CD8-positive, alpha-beta memory T cell (primary cell): Measurements from ENCODE around the gene TENT4A. TPM values are rescaled to one million over a fixed set of nuclear protein-coding genes. Genes with fewer than 3 reads are reported as not detected.

ENCODE experiments used
- CTCF ChIA-PET: fragments of 350-600 bp; sonication (Branson Sonifier 250); formaldehyde crosslinking; loops from one replicate; lab custom pipeline; 2021; ENCODE audit warnings: antibody characterized with exemption; lab: Charles Lee
- POLR2A ChIA-PET: fragments of 350-600 bp; sonication (Branson Sonifier 250); formaldehyde crosslinking; loops from one replicate; lab custom pipeline; 2021; ENCODE audit warnings: antibody characterized with exemption; lab: Charles Lee
- DNase-seq, 5 donors: peaks; one replicate each; pipeline versions ENCODE4 v3.0.0 to v3.0.0-alpha.2; 2020 to 2022; ENCODE audit warnings: mixed read lengths in 1 of 5
- H3K27ac ChIP-seq: one replicate; pipeline ENCODE4 v1.7.0; 2013; ENCODE audit warnings: low read depth, mild to moderate bottlenecking, low read length, moderate library complexity
- H3K27me3 ChIP-seq: 2 replicates; pipeline ENCODE4 v1.7.0; 2013; ENCODE audit warnings: low read length, mild to moderate bottlenecking; ENCODE audit not compliant: insufficient read depth, poor library complexity, severe bottlenecking
- H3K36me3 ChIP-seq: 2 replicates; pipeline ENCODE4 v1.7.0; 2013; ENCODE audit warnings: mild to moderate bottlenecking, low read length, moderate library complexity; ENCODE audit not compliant: insufficient read depth
- H3K4me1 ChIP-seq: 2 replicates; pipeline ENCODE4 v1.7.0; 2013; ENCODE audit warnings: mild to moderate bottlenecking, low read length, moderate library complexity; ENCODE audit not compliant: insufficient read depth
- H3K4me3 ChIP-seq: 2 replicates; pipeline ENCODE4 v1.7.0; 2013; ENCODE audit warnings: mild to moderate bottlenecking, low read length
- H3K9me3 ChIP-seq: 2 replicates; pipeline ENCODE4 v1.7.0; 2013; ENCODE audit warnings: mild to moderate bottlenecking, low read length
- H3K27ac Mint-ChIP-seq, 8 donors: one replicate each; pipeline ENCODE4 v1.8.0; 2020 to 2021; ENCODE audit warnings: mixed read lengths in 8 of 8, mild to moderate bottlenecking in 6 of 8, inconsistent platforms in 3 of 8, moderate library complexity in 3 of 8
- H3K27me3 Mint-ChIP-seq, 2 donors: one replicate each; pipeline ENCODE4 v1.8.0; 2020 to 2021; ENCODE audit warnings: mixed read lengths in 2 of 2, mild to moderate bottlenecking in 1 of 2, moderate library complexity in 1 of 2
- H3K36me3 Mint-ChIP-seq, 3 donors: one replicate each; pipeline ENCODE4 v1.8.0; 2020 to 2021; ENCODE audit warnings: mixed read lengths in 3 of 3, inconsistent platforms in 1 of 3, mild to moderate bottlenecking in 1 of 3
- H3K4me1 Mint-ChIP-seq, 3 donors: one replicate each; pipeline ENCODE4 v1.8.0; 2020 to 2021; ENCODE audit warnings: mixed read lengths in 3 of 3, inconsistent platforms in 1 of 3, mild to moderate bottlenecking in 1 of 3
- H3K4me3 Mint-ChIP-seq, 7 donors: one replicate each; pipeline ENCODE4 v1.8.0; 2020 to 2021; ENCODE audit warnings: mixed read lengths in 7 of 7, mild to moderate bottlenecking in 6 of 7, moderate library complexity in 4 of 7, inconsistent platforms in 2 of 7
- H3K9me3 Mint-ChIP-seq, 5 donors: one replicate each; pipeline ENCODE4 v1.8.0; 2020 to 2022; ENCODE audit warnings: mixed read lengths in 5 of 5, mild to moderate bottlenecking in 3 of 5, moderate library complexity in 2 of 5, inconsistent platforms in 1 of 5
- polyA plus RNA-seq: library from polyadenylated mRNA; unstranded; fragments of 300-500 nt; fragmentation: Illumina TruSeq; gene quantifications from one replicate; pipeline ENCODE4 v1.2.3, GENCODE V29; 2021
- total RNA-seq, 2 experiments: library from RNA; stranded (reverse); gene quantifications; one replicate each; pipeline ENCODE4 v1.2.3, GENCODE V29; 2021

The TENT4A gene
- total and polyA plus RNA-seq, 3 experiments from 2014 or later: 1.1 to 28.4 (median 25.6) TPM

DNA sequence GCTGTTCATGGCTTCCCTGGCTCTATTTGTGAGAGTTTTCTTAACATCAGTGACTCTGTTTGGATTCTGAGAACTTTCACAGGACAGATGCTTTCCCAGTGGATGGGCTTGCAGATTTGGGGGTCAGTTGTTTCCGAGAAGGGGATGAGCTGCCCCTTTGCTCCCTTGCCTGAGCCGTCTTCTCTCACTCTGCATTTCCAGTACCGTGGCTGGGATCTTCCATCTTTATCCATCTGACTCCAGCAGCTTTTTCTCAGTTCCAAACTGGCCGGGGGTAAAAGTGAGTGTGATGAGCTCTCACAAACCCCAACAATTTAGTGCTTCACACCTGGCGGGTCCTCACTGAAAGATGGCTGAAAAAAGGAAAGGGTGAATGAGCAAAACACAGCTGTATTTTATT, 79.1 kb downstream of the TENT4A start:
- CTCF ChIA-PET: no interaction called here
- Mint-ChIP-seq H3K9me3 (no peaks in the 10 kb centered on the region), H3K27ac (no peak overlapping the region), H3K4me3 (no peak overlapping the region), H3K36me3 (no peaks in the 10 kb centered on the region), H3K27me3 (peaks cover 19 to 50% of the 10 kb centered on the region in 2 donors), H3K4me1 (peaks cover 0 to 5% (median 3%) of the 10 kb centered on the region in 3 donors)
- no peak overlapping the region for H3K27ac ChIP-seq
- no peak overlapping the region for H3K4me3 ChIP-seq
- no peaks in the 10 kb centered on the region for H3K36me3 ChIP-seq
- peaks cover 7% of the 10 kb centered on the region for H3K27me3 ChIP-seq
- no peaks in the 10 kb centered on the region for H3K9me3 ChIP-seq
- POLR2A ChIA-PET: no interaction called here
- no peaks in the 10 kb centered on the region for H3K4me1 ChIP-seq
- no peak for DNase-seq

DNA sequence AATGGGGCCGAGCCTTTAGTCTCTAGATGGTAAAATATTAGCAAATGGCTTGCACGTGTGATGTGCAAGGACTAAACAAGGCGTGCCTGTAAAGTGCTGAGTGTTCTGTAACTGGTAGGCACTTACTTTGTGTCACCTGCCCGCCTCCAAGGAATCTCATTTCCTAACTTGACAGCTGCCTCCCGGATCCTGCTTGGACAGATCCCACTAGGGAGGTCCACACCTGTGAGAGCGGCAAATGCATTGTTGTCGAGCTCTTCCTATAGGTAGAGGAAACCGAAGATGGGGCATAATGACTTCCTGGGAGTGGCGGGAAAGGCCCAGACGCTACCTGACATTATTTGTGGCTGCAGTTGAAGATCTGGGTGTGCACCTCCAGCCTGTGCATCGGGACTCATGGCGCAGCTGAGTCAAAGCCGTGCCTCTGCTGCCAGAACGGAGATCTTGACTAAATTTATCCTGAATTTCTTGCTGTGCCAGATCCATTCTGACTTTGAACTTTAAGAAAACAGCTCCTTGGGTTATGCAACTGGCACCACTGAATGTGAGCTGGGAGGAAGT, 79.8 kb downstream of the TENT4A start:
- H3K9me3 Mint-ChIP-seq: no peaks in the 10 kb centered on the region
- H3K27me3 ChIP-seq: peaks cover 7% of the 10 kb centered on the region
- peaks cover 21 to 54% of the 10 kb centered on the region in 2 donors for H3K27me3 Mint-ChIP-seq
- ChIA-PET CTCF (no interaction called here), POLR2A (no interaction called here)
- H3K4me3 ChIP-seq: no peak overlapping the region
- no peaks in the 10 kb centered on the region for H3K36me3 ChIP-seq
- no peak overlapping the region for H3K27ac ChIP-seq
- peak overlapping the region in 1 of 7 donors; percentile 14 for H3K4me3 Mint-ChIP-seq
- peaks cover 0 to 5% (median 3%) of the 10 kb centered on the region in 3 donors for H3K4me1 Mint-ChIP-seq
- no peaks in the 10 kb centered on the region for H3K36me3 Mint-ChIP-seq
- no peaks in the 10 kb centered on the region for H3K9me3 ChIP-seq
- DNase-seq: no peak
- no peaks in the 10 kb centered on the region for H3K4me1 ChIP-seq
- peak overlapping the region in 1 of 8 donors; percentile 48 for H3K27ac Mint-ChIP-seq

DNA sequence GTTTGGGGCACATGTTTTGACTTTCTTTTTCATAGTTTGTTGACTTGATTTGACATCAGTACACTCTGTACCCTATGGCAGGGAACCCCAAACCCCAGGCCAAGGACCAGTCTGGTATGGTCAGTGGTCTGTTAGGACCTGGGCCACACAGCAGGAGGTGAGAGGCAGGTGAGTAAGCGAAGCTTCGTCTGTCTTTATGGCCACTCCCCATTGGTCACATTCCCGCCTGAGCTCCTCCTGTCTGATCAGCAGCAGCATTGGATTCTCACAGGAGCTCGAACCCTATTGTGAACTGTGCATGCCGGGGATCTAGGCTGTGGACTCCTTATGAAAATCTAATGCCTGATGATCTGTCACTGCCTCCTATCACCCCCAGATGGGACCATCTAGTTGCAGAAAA, 88.0 kb downstream of the TENT4A start:
- H3K36me3 ChIP-seq: no peaks in the 10 kb centered on the region
- peaks cover 25 to 58% of the 10 kb centered on the region in 2 donors for H3K27me3 Mint-ChIP-seq
- no peaks in the 10 kb centered on the region for H3K4me1 ChIP-seq
- no peaks in the 10 kb centered on the region for H3K27me3 ChIP-seq
- peaks cover 0 to 3% (median 0%) of the 10 kb centered on the region in 5 donors for H3K9me3 Mint-ChIP-seq
- no peaks in the 10 kb centered on the region for H3K4me1 Mint-ChIP-seq
- CTCF ChIA-PET: no interaction called here
- no peak overlapping the region for H3K4me3 Mint-ChIP-seq
- H3K9me3 ChIP-seq: no peaks in the 10 kb centered on the region
- POLR2A ChIA-PET: no interaction called here
- DNase-seq: no peak
- H3K27ac ChIP-seq: no peak overlapping the region
- no peaks in the 10 kb centered on the region for H3K36me3 Mint-ChIP-seq
- H3K27ac Mint-ChIP-seq: no peak overlapping the region
- no peak overlapping the region for H3K4me3 ChIP-seq

DNA sequence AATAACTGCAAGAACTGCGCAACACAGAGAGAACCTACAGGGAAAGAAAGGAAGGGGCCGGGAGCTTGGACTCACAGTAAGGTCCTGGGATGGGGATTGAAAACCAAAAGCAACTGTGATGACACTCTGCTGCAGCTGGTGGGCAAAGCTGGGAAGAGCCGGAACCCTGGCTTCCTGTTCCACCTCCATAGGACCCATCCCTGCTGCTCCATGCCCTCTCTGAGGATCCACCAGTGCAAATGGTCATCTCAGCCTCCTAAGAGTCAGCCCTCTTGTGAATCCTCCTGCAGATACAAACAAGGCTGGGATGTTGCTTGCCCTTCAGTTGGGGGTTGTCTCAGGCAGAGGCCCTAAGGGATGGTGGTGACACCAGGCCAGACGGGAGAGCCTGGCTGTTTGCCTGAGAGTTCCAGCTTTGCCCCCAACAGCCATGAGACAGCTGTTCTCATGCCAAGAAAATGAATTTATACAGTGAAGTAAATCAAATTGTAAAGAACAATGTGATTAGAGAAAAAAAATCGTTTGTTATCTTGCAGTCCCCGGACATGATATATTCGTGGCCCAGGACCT, 90.8 kb downstream of the TENT4A start:
- H3K4me1 Mint-ChIP-seq: no peaks in the 10 kb centered on the region
- no peaks in the 10 kb centered on the region for H3K27me3 ChIP-seq
- no peak overlapping the region for H3K4me3 Mint-ChIP-seq
- peaks cover 0 to 16% (median 6%) of the 10 kb centered on the region in 5 donors for H3K9me3 Mint-ChIP-seq
- H3K9me3 ChIP-seq: no peaks in the 10 kb centered on the region
- peaks cover 0 to 2% (median 0%) of the 10 kb centered on the region in 3 donors for H3K36me3 Mint-ChIP-seq
- no peak for DNase-seq
- H3K27ac ChIP-seq: no peak overlapping the region
- no peak overlapping the region for H3K27ac Mint-ChIP-seq
- ChIA-PET POLR2A (no interaction called here), CTCF (no interaction called here)
- H3K4me3 ChIP-seq: no peak overlapping the region
- H3K36me3 ChIP-seq: no peaks in the 10 kb centered on the region
- H3K4me1 ChIP-seq: no peaks in the 10 kb centered on the region
- H3K27me3 Mint-ChIP-seq: peaks cover 16 to 51% of the 10 kb centered on the region in 2 donors

DNA sequence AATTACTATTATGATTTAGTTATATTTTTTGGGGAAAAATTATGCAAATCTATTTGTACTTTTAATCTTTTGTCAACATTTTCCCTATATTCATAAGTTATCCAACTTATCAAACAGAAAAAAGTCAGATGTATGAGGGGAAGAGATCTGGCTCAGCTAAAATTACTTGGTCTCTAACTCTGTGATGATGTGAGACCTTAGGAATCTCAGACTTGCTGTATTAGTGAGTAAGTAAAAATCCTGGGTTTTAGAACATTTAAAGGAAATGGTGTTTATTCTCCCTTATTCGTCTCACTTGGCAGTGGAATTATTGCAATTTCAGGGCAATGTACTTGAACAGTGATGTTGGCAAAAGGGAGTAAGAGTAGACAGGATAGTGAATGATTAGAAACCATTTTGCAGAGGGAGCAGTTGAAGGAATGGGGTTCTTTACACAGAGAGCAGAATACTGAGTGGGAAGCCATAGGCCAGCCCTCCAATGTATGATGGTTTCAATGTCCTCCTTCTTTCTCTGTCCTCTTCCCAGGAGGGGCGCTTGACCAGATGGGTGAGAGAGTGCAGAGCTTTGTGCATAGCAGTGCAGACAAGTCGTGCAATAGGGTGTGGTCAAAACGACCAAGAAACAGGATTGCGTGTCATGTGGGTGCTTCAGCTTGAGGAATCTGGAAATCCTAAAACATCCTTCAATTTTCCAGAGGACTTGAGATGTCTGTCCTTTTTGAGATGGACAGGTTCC, 91.7 kb downstream of the TENT4A start:
- Mint-ChIP-seq H3K4me3 (no peak overlapping the region), H3K27me3 (peaks cover 13 to 48% of the 10 kb centered on the region in 2 donors), H3K36me3 (peaks cover 0 to 2% (median 0%) of the 10 kb centered on the region in 3 donors), H3K4me1 (no peaks in the 10 kb centered on the region), H3K9me3 (peaks cover 0 to 16% (median 6%) of the 10 kb centered on the region in 5 donors), H3K27ac (no peak overlapping the region)
- no peak for DNase-seq
- POLR2A ChIA-PET: no interaction called here
- H3K4me3 ChIP-seq: no peak overlapping the region
- H3K36me3 ChIP-seq: no peaks in the 10 kb centered on the region
- CTCF ChIA-PET: no interaction called here
- no peaks in the 10 kb centered on the region for H3K4me1 ChIP-seq
- no peaks in the 10 kb centered on the region for H3K27me3 ChIP-seq
- no peak overlapping the region for H3K27ac ChIP-seq
- H3K9me3 ChIP-seq: no peaks in the 10 kb centered on the region

DNA sequence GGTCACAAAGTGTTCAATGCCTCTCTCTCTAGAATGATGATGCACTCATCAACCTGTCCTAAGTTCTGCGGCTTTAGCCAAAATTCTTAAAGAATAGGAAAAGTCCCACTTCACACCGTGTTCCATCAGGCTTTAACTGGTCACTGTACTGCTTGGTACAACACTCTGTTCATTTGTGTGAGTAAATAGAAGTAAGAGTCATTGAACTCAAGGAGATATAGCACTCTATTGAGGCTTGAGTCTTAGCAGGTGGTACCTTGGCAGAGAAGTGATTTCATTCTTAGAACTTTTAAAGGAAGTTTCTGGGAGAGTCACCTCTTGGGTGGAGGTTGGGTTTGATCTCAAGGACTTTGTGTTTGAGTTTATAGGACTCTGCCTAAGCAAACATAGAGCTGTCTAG, 92.6 kb downstream of the TENT4A start:
- H3K9me3 Mint-ChIP-seq: peaks cover 0 to 16% (median 6%) of the 10 kb centered on the region in 5 donors
- POLR2A ChIA-PET: no interaction called here
- CTCF ChIA-PET: no interaction called here

More for the DNA sequence above, 92.6 kb downstream of the TENT4A start:
- Mint-ChIP-seq H3K36me3 (peaks cover 0 to 2% (median 0%) of the 10 kb centered on the region in 3 donors), H3K4me1 (no peaks in the 10 kb centered on the region), H3K27ac (no peak overlapping the region), H3K27me3 (peaks cover 13 to 51% of the 10 kb centered on the region in 2 donors), H3K4me3 (no peak overlapping the region)
- Histone ChIP-seq H3K27me3 (no peaks in the 10 kb centered on the region), H3K4me1 (no peaks in the 10 kb centered on the region), H3K36me3 (no peaks in the 10 kb centered on the region), H3K9me3 (no peaks in the 10 kb centered on the region), H3K27ac (no peak overlapping the region), H3K4me3 (no peak overlapping the region)
- DNase-seq: no peak

Other genes starting within 250 kb of the TENT4A start
- gene NSUN2, start 80.4 kb upstream of the TENT4A start, total RNA-seq: 100 to 1,000 TPM; 120 to 124 TPM
- gene NSUN2, start 80.4 kb upstream of the TENT4A start, polyA plus RNA-seq: 40.5 TPM
- gene SRD5A1, start 80.0 kb upstream of the TENT4A start, total RNA-seq: 10 to 100 TPM; 16.2 to 17.1 TPM
- 7.2 TPM for gene SRD5A1, start 80.0 kb upstream of the TENT4A start, polyA plus RNA-seq